ENCODE data around the gene DPCD.
"Not testable (repeated sequence)": the region's sequence is repeated elsewhere in the genome, so short reads cannot be mapped to it uniquely, and the experiment has no call there.

DPCD gene

GRCh38 chr10:101618871-101619270 lies 30.8 kb downstream of the DPCD start:
- no peak for DNase-seq (ENCODE audit: low read depth in 2 of 2)

DNA sequence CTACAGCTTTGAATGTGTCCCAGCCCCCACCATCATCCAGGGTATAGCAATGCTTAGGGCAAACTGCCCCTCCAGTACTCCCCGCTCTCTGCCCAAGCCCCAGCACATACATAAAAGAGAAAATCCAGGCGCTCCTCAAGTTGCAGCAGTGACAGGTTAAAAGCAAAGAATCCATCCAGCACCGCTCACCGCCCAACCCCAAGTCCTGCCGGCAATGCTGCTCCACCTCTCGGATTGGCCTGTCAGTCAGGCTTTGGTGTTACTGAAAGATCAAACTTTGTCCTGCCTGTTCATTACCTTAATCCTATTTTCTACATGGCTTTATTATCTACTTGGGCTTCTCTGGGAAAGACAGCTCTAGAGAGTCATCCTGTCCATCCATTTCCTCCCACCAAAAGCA lies 31.9 kb downstream of the DPCD start:
- DNase-seq (ENCODE audit: low read depth in 2 of 2) = no peak

DNA sequence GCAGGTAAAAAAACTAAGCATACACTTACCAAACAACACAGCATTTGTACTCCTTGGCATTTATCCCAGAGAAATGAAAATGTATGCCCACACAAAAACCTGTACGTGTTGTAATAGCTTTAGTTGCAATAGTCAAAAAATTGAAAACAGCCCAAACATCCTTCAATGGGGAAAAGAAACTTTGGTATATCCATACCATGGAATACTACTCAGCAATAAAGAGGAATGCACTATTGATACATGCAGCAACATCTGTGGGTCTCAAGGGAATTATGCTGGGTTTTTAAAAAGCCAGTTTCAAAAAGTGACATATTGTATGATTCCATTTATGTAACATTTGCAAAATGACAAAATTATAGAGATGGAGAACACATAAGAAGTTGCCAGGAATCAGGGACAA lies 35.4 kb downstream of the DPCD start:
- no peak for DNase-seq (ENCODE audit: low read depth in 2 of 2)

DNA sequence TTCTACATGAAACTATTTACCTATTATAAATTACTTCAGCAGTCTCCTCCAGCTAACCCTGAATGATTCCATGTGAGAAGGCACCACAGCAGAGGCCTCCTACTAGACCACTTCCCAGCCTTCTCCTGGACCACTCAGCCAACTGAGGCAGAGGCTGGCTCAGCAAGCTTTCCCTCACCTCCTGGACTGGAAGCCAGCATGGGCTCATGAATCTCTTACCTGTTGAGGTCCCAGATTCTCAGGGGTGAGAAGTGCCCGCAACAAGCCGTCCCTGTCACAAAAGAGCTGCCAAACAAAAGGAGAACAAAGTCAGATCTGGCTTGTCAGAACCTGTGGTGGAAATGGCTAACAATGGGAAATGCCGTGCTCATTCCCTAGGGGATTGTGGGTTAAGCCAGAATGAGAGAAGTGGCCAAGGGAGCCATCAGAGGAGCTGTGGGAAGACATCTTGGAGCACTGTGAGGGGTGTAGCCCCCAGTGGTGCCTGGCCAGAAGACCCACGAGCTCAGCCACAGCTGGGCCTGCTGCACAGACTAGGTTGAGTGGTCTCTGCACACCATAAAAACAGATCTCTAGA lies 36.5 kb downstream of the DPCD start:
- no peak for DNase-seq (ENCODE audit: low read depth in 2 of 2)

DNA sequence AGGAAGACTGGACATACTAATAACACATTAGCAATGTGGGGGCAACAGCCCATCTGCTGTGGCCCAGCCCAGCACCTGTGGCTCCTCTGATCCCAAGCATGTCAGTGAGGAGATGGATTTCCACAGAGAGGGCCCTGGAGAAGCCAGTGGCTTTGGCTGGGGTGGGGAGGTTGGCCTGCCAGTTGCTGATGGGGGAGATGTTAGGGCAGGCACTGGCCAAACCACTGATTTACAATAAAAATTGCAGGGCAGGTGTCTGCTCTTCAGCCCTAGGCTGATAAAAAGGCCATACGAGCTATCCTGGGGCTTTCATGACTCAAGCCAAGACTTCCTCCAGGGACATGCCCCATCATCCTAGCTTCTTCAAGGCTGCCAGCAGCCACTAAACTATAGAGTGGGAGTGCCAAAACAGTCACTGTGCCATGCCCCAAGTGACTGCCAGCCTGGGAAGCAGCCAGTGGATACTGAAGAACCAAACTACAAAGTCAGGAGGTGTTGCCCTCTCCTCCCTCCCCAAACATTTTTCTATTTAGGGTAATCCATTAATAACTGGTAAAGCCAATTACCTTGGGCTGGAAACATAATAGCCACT lies 37.8 kb downstream of the DPCD start:
- DNase-seq (ENCODE audit: low read depth in 2 of 2) = no peak

DNA sequence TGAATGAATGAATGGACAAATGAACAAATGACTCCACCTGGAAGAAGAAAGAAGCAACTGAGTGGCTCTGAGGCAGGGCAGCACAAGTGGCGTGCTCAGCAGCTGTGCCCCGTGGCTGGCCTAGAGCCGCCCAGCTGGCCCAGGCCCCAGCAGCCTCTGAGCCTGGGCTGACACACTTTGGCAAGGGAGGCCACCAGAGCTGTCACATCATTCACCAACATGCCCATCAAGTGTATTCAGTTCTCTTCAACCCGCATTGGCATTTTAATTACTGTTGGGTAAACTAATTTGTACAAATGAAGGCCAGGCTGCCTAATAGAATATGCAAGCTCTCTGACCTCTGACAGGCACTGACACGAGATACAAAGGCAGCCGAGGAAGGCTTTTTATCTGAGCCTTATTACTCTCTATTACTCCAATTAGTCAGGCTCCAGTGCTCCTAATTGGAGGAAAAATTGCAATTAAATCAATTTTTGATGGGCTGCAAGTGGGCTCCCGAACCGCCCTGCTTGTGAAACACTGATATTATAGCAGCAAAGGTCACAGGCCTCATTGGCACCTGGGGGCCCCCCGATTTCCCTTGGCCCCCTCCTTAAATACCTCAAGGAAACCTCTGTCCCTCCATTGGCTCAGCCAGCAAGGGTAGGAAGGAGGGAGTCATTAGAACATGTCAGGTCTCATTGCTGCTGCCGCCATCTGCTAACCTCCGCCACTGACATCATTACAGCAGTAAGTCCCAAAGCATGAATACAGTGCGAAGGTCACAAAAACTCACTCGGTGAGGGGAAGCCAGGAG lies 41.9 kb downstream of the DPCD start:
- no peak for DNase-seq (ENCODE audit: low read depth in 2 of 2)

GRCh38 chr10:101630633-101630920 lies 42.5 kb downstream of the DPCD start:
- DNase-seq (ENCODE audit: low read depth in 2 of 2) = no peak

DNA sequence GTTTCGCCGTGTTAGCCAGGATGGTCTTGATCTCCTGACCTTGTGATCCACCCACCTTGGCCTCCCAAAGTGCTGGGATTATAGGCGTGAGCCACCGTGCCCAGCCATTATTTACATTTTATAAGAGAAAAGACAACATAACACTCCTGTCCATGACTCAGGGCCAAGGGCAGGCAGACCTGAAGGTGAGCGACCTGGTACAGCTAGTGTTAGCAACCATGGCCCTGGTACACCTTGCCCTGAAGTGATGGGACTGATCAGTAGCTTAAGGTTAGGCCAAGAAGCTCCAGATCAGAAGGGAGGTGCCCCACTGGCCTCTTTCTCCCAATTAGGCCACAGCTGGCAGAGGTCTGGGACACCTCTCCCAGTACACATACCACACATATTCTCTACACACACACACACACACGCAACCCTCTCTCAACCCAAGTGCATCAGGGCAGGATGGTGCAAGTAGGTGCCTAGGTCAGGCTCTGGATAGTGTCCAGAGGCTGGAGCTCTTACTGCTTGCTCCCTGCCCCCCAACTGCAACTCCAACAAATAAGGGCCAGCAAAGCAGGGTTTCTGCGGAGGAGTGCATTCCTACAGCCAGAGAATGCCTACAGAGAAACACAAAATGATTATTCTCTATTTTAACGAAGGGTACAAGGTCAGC lies 43.8 kb downstream of the DPCD start:
- no peak for DNase-seq (ENCODE audit: low read depth in 2 of 2)

DNA sequence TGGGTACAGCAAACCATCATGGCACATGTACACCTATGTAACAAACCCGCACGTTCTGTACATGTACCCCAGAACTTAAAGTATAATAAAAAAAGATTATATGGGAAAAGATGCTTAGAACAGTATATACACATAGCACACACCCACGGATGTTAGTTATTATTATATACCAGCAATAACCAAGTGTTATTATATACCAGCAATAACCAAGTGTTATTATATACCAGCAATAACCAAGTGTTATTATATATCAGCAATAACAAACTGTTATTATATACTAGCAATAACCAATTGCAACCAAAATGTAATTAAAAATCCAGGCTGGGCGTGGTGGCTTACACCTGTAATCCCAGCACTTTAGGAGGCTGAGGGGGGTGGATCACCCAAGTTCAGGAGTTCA lies 45.4 kb downstream of the DPCD start:
- DNase-seq (ENCODE audit: low read depth in 2 of 2) = not testable (repeated sequence)

DNA sequence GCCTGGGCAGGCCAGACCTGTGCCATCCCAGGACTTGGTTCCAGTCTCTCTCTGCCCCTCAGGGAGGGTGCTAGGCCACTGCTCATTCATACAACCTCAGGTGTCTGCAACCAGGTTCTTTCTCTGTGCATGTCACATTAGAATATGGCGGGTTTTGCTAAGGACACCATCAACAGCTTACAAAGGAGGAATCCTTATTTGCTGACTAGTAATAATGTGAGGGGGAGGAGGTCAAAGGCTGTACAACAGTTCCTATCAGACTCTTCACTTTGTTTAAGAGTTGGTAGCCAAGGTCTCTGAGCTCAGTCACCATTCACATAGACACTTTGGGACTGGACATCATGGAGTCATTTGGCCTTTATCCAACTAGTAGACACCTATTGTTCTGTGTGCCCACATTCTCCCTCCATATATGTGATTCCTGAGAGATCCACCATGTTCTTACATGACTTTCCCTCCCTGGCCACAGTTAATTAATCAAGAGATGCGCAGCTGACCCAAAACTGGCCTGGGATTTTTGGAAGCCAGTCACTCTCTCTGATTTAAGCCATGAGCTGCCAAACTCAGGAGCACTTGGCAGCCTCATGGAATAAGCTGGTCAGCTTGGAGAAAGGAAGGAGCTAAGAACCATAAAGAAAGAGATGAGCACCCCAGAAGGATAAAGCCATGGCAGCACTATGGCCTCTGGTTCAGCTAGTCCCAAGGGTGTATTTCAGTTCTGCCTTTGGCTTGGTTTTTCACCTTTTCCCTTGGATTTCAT lies 51.2 kb downstream of the DPCD start:
- no peak for DNase-seq (ENCODE audit: low read depth in 2 of 2)

GRCh38 chr10:101643546-101643945 lies 55.4 kb downstream of the DPCD start:
- DNase-seq (ENCODE audit: low read depth in 2 of 2) = no peak

DNA sequence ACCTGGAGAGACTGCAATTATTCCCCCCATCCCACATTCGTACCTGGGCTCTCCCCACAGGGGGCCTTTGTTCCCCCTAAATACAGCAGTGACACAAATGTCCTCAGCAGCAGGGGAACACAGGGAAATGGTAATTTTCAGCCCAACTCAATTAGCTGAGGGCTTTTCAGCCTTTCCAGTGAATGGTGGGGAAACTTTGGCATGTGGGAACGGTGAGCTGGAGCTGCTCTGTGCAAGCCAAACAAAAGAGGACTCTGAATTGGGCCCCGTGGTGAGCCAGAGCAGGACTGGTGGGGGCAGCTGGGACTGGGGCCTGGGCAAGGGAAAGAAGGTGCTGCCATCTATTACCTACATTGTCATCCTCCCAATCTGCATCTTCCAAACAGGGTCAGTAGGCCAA lies 55.9 kb downstream of the DPCD start:
- no peak for DNase-seq (ENCODE audit: low read depth in 2 of 2)

DNA sequence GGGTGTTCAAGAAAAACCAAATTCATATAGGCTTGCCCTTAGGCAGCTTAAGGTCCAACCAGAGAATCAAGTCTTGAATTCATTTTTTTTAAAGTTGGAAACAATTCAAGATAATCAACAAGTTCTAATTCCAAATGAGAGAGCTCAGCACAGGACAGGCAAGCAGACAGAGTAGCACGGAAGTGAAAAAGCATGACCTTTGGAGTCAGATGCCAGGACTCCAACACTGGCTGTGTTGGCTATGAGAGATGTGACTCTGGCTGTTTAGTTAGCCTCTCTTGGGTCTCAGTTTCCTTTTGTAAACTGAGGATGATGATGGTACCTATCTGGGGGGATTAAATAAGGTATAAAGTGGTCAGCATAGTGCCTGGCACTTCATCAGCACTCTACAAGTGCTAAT lies 57.5 kb downstream of the DPCD start:
- DNase-seq (ENCODE audit: low read depth in 2 of 2) = no peak

DNA sequence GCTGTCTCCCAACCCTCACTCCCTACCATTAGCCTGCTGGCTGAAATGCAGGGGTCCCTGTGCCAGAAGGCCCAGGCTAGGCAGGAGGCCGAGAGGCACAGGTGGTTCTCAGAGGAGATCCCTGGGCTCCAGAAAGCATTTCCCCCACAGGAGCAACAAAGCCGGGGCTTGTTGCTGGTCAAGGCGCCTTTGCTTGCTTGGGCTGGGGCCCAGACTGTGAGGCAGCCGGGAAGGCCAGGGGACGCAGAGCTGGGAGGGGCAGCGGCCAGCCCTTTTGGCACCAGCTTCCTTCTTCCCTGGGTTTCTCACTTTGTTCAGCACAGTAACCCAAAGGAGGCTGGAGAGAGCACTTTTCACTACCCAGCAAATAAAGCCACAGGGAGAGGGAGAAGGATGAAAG lies 58.2 kb downstream of the DPCD start:
- DNase-seq (ENCODE audit: low read depth in 2 of 2) = no peak

DNA sequence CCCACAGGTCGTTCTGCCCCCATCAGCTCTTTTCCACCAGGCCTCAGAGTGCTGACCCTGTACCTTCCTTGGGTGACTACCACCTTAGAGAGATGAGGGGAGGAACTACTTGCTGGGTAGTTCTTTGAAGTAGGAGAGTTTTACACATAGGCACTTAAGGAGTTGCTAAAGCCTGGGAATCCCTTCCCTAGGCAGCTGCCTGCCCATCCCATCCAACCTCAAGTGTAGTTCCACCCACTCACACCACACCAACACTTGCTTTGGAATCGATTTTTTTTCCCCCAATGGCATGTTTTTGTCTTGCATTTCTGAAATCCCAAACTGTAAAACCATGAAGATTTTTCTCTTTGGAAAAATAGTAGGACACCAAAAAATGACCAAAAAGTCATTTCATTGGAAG lies 59.1 kb downstream of the DPCD start:
- no peak for DNase-seq (ENCODE audit: low read depth in 2 of 2)

DNA sequence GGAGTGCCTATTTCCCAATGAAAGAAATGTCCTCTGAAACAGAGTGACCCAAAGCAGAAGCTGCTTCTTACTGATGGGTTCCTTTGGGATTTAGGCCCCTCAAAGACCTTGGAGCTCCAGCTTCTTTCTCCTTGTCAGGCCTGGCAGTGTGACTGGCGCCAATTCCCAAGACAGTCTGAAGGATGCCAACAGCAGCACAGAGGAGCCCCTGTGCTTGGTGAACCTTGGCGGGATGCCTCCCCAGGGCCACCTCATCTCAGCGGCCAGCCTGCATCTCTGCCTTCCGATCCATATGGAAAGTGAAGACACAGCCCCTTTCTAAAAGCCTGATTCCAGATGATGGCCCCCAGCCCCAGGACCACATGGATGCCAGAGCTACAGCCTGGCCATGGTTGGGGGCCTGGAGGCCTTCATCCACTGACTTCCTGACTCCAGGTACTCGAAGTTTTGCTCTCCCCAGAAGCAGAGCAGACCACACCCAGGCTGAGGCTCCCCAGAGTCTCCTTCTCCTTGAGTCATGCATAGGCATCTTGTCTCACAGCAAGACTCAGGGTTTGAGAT lies 61.5 kb downstream of the DPCD start:
- DNase-seq (ENCODE audit: low read depth in 2 of 2) = no peak

- DNase-seq (ENCODE audit: low read depth in 2 of 2) = no peak
Measured at GRCh38 chr10:101650863-101651262, 62.7 kb downstream of the DPCD start.

DNA sequence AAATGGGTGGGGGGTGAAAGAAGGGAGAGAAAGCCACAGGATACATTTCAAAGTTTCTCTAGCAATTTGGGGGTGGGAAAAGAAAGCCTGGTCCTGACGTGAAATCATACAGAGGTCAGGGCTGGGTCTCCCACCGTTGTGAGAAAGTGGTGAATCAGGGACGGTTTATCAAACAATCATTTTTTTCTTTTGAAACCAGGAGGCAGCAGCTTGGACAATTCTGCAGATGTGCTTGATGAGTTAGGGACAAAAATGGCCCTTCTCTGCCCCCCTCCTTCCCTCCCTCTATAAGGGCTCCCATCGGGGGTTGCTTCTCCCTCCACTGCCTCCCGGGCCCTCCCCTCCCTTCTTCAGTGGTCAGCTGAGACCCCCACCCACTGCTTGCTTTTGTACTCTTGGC lies 63.2 kb downstream of the DPCD start:
- DNase-seq (ENCODE audit: low read depth in 2 of 2) = no peak

DNA sequence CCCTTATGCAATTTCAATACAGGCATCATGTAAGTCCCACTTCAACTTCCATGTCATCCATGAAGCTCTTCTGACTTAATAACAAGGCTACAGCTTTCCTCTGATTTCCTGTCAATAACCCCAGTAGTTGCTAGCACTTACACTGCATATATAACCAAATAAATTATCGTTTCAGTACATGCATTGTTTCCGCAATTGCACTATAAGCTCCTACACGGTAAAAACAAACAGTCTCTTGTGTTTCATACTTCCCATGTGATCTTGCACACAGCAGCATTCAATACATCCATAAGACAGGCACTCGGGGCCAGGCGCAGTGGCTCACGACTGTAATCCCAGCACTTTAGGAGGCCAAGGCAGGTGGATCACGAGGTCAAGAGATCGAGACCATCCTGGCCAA lies 65.4 kb downstream of the DPCD start:
- DNase-seq (ENCODE audit: low read depth in 2 of 2) = no peak

- no peak for DNase-seq (ENCODE audit: low read depth in 2 of 2)
Measured at GRCh38 chr10:101655570-101655969, 67.4 kb downstream of the DPCD start.

- DNase-seq (ENCODE audit: low read depth in 2 of 2) = no peak
Measured at GRCh38 chr10:101656890-101657289, 68.8 kb downstream of the DPCD start.

GRCh38 chr10:101658975-101659374 lies 70.9 kb downstream of the DPCD start:
- DNase-seq (ENCODE audit: low read depth in 2 of 2) = no peak
